IMR-90 (cell line): Measurements from ENCODE around the gene LRRC8E. TPM values are rescaled to one million over a fixed set of nuclear protein-coding genes. Genes with fewer than 3 reads are reported as not detected.

Experiments used
- ATAC-seq: fragments of 200-7000 bp; cut with Tn5 transposase; 2 replicates; pipeline ENCODE4 v1.9.1; 2020; ENCODE audit warnings: low read depth, mild to moderate bottlenecking, moderate library complexity
- BruUV-seq: library from RNA; stranded (reverse); fragments of 400-500 nt; replicated peaks from 2 replicates; lab custom pipeline; 2021; lab: Mats Ljungman, UMichigan
- CTCF ChIA-PET: fragments of 300-600 bp; formaldehyde crosslinking; extraction: SDS; loops from one replicate; lab custom pipeline; 2021; ENCODE audit warnings: antibody characterized with exemption; lab: Yijun Ruan, JAX
- POLR2A ChIA-PET: fragments of 300-600 bp; sonication (Branson Sonifier 250); formaldehyde crosslinking; loops from one replicate; lab custom pipeline; 2022; ENCODE audit warnings: antibody characterized with exemption; ENCODE audit not compliant: unreplicated experiment; lab: Charles Lee
- DNase-seq: peaks from one replicate; pipeline ENCODE4 v3.0.0; 2013
- H2AFZ ChIP-seq: replicated peaks from 2 replicates; pipeline ENCODE3; 2013; ENCODE audit warnings: low read length, mild to moderate bottlenecking; ENCODE audit not compliant: poor library complexity
- H2AK5ac ChIP-seq: 2 replicates; pipeline ENCODE4 v1.6.1; 2013; ENCODE audit warnings: low read depth, low read length, inconsistent platforms
- H2AK9ac ChIP-seq: replicated peaks from 2 replicates; pipeline ENCODE3; 2013; ENCODE audit warnings: mild to moderate bottlenecking, low read depth, low read length, moderate library complexity; ENCODE audit not compliant: poor library complexity
- H2BK120ac ChIP-seq: 2 replicates; pipeline ENCODE4 v1.6.1; 2013; ENCODE audit warnings: low read depth, low read length, inconsistent platforms
- H2BK15ac ChIP-seq: 3 replicates; pipeline ENCODE4 v1.6.1; 2013; ENCODE audit warnings: low read depth, low read length, inconsistent platforms
- H2BK20ac ChIP-seq: 2 replicates; pipeline ENCODE4 v1.6.1; 2013; ENCODE audit warnings: low read depth, mild to moderate bottlenecking, inconsistent platforms, low read length, moderate library complexity
- H2BK5ac ChIP-seq: 2 replicates; pipeline ENCODE4 v1.6.1; 2013; ENCODE audit warnings: mild to moderate bottlenecking, low read depth, low read length, inconsistent platforms; ENCODE audit not compliant: poor library complexity, severe bottlenecking
- H3K14ac ChIP-seq: replicated peaks from 2 replicates; pipeline ENCODE4 v1.6.1; 2013; ENCODE audit warnings: low read depth, low read length, inconsistent platforms
- H3K18ac ChIP-seq: 2 replicates; pipeline ENCODE4 v1.6.1; 2013; ENCODE audit warnings: low read depth, low read length, control low read depth
- H3K23ac ChIP-seq: 2 replicates; pipeline ENCODE4 v1.6.1; 2013; ENCODE audit warnings: low read depth, low read length, inconsistent platforms
- H3K27ac ChIP-seq: 2 replicates; pipeline ENCODE4 v1.5.1; 2013; ENCODE audit warnings: mild to moderate bottlenecking, control low read depth, low read length; ENCODE audit not compliant: insufficient read depth
- H3K27me3 ChIP-seq: 2 replicates; pipeline ENCODE4 v1.6.1; 2013; ENCODE audit warnings: low read length; ENCODE audit not compliant: control insufficient read depth, insufficient read depth
- H3K36me3 ChIP-seq: 2 replicates; pipeline ENCODE4 v1.6.1; 2013; ENCODE audit warnings: low read length, mixed read lengths; ENCODE audit not compliant: control insufficient read depth, insufficient read depth
- H3K4ac ChIP-seq: 2 replicates; pipeline ENCODE4 v1.6.1; 2013; ENCODE audit warnings: low read depth, low read length, inconsistent platforms
- H3K4me1 ChIP-seq: 2 replicates; pipeline ENCODE4 v1.6.1; 2013; ENCODE audit warnings: low read length, mixed read lengths; ENCODE audit not compliant: control insufficient read depth, insufficient read depth
- H3K4me2 ChIP-seq: 2 replicates; pipeline ENCODE4 v1.6.1; 2013; ENCODE audit warnings: low read depth, mild to moderate bottlenecking, control low read depth, low read length, moderate library complexity
- H3K4me3 ChIP-seq: 2 replicates; pipeline ENCODE4 v1.5.1; 2013; ENCODE audit warnings: low read depth, mild to moderate bottlenecking, control low read depth, low read length, moderate library complexity; ENCODE audit not compliant: insufficient read depth
- H3K56ac ChIP-seq: 2 replicates; pipeline ENCODE4 v1.6.1; 2013; ENCODE audit warnings: low read length, inconsistent platforms; ENCODE audit not compliant: insufficient read depth; ENCODE audit errors: extremely low read depth
- H3K79me1 ChIP-seq, 2 experiments: 2 replicates each; pipeline ENCODE4 v1.6.1; 2013; ENCODE audit warnings: low read length in 2 of 2, inconsistent platforms in 1 of 2, low read depth in 1 of 2
- H3K9ac ChIP-seq: 2 replicates; pipeline ENCODE4 v1.6.1; 2013; ENCODE audit warnings: low read depth, low read length, control low read depth
- H3K9me1 ChIP-seq: 2 replicates; pipeline ENCODE4 v1.6.1; 2013; ENCODE audit warnings: low read length, inconsistent platforms; ENCODE audit not compliant: insufficient read depth
- H3K9me3 ChIP-seq: 2 replicates; pipeline ENCODE4 v1.6.1; 2013; ENCODE audit warnings: low read length; ENCODE audit not compliant: control insufficient read depth, insufficient read depth
- H4K20me1 ChIP-seq: 2 replicates; pipeline ENCODE4 v1.6.1; 2013; ENCODE audit warnings: low read length, inconsistent platforms; ENCODE audit not compliant: insufficient read depth
- H4K5ac ChIP-seq: 2 replicates; pipeline ENCODE4 v1.6.1; 2013; ENCODE audit warnings: mild to moderate bottlenecking, low read depth, low read length, control low read depth
- H4K8ac ChIP-seq, 2 experiments: 2 replicates each; pipeline ENCODE4 v1.6.1; 2013; ENCODE audit warnings: low read depth in 2 of 2, low read length in 2 of 2, control low read depth in 1 of 2, inconsistent platforms in 1 of 2
- H4K91ac ChIP-seq: 2 replicates; pipeline ENCODE4 v1.6.1; 2013; ENCODE audit warnings: low read depth, low read length, inconsistent platforms; ENCODE audit not compliant: insufficient read depth
- BHLHE40 ChIP-seq: fragments of 150-350 bp; IDR thresholded peaks from 2 replicates; pipeline ENCODE4 v1.6.1; 2016; ENCODE audit warnings: mild to moderate bottlenecking, low read depth, low read length
- CEBPB ChIP-seq: IDR thresholded peaks from 2 replicates; pipeline ENCODE4 v1.6.1; 2012; ENCODE audit warnings: low read depth, low read length, improper control_type of control experiment
- CHD1 ChIP-seq: IDR thresholded peaks from 2 replicates; pipeline ENCODE4 v1.6.1; 2012; ENCODE audit warnings: low read depth, low read length, improper control_type of control experiment
- FOS ChIP-seq: fragments of 150-350 bp; IDR thresholded peaks from 2 replicates; pipeline ENCODE4 v1.6.1; 2016; ENCODE audit warnings: low read depth, low read length
- MAFK ChIP-seq: IDR thresholded peaks from 2 replicates; pipeline ENCODE4 v1.6.1; 2012; ENCODE audit warnings: low read depth, low read length, improper control_type of control experiment
- MAZ ChIP-seq: IDR thresholded peaks from 2 replicates; pipeline ENCODE4 v1.6.1; 2012; ENCODE audit warnings: low read depth, mild to moderate bottlenecking, low read length, improper control_type of control experiment, moderate library complexity, borderline replicate concordance
- MXI1 ChIP-seq: IDR thresholded peaks from 2 replicates; pipeline ENCODE4 v1.6.1; 2012; ENCODE audit warnings: low read depth, mild to moderate bottlenecking, low read length, moderate library complexity, borderline replicate concordance
- NFE2L2 ChIP-seq: fragments of 150-350 bp; IDR thresholded peaks from 2 replicates; pipeline ENCODE4 v1.6.1; 2016; ENCODE audit warnings: low read depth, mild to moderate bottlenecking, low read length
- POLR2A ChIP-seq: IDR thresholded peaks from 2 replicates; pipeline ENCODE4 v1.6.1; 2012; ENCODE audit warnings: mild to moderate bottlenecking, low read depth, low read length
- RAD21 ChIP-seq: IDR thresholded peaks from 2 replicates; pipeline ENCODE4 v1.6.1; 2012; ENCODE audit warnings: low read length, improper control_type of control experiment
- RCOR1 ChIP-seq: IDR thresholded peaks from 2 replicates; pipeline ENCODE4 v1.6.1; 2012; ENCODE audit warnings: mild to moderate bottlenecking, low read length, improper control_type of control experiment; ENCODE audit not compliant: insufficient replicate concordance
- RFX5 ChIP-seq: IDR thresholded peaks from 2 replicates; pipeline ENCODE4 v1.8.0; 2012; ENCODE audit warnings: low read depth, mild to moderate bottlenecking, low read length, moderate library complexity
- SMC3 ChIP-seq: fragments of 150-350 bp; IDR thresholded peaks from 2 replicates; pipeline ENCODE4 v1.6.1; 2016; ENCODE audit warnings: low read depth, mild to moderate bottlenecking, antibody characterized with exemption, low read length, moderate library complexity
- WGBS, 2 experiments: methylation state at CpG; one replicate each; pipeline versions ENCODE4 v1.1.5 to v1.1.7; 2013; ENCODE audit warnings: missing lambda C conversion rate in 2 of 2; ENCODE audit not compliant: insufficient read length in 1 of 2; ENCODE audit errors: extremely low coverage in 2 of 2; 5-methylcytosine and 5-hydroxymethylcytosine counted together
- dilution Hi-C: fragments of 300-500 bp; cut with HindIII; formaldehyde crosslinking; loops from one replicate; pipeline ENCODE4 v1.14.3; 2018; ENCODE audit warnings: low sequenced_read_pairs; ENCODE audit not compliant: unreplicated experiment
- in situ Hi-C: fragments of 300-500 bp; cut with MboI; formaldehyde crosslinking; loops from 3 replicates; pipeline ENCODE4 v1.14.3; 2019; ENCODE audit warnings: low sequenced_read_pairs, inconsistent platforms, mixed read lengths
- intact Hi-C: fragments of 100-400 bp; cut with micrococcal nuclease; formaldehyde crosslinking; loops from 2 replicates; pipeline ENCODE4 v1.10.0; 2022
- polyA plus RNA-seq, 3 experiments: library from polyadenylated mRNA; depleted of rRNA; stranded (reverse); fragments of >200 nt; gene quantifications; 2 replicates each; pipeline ENCODE4 v1.2.3, GENCODE V29; 2012; ENCODE audit warnings: low replicate concordance in 1 of 3
- total RNA-seq: library from RNA; depleted of rRNA; stranded (reverse); fragments of >200 nt; gene quantifications from 2 replicates; pipeline ENCODE4 v1.2.3, GENCODE V29; 2012
- TF ChIP-seq, protein P1 (sequence below): fragments of 150-350 bp; IDR thresholded peaks from 2 replicates; pipeline ENCODE4 v1.6.1; 2017; ENCODE audit warnings: mild to moderate bottlenecking, antibody characterized with exemption, low read length, low read depth
- TF ChIP-seq, protein P2 (sequence below): conservative IDR thresholded peaks from 2 replicates; pipeline ENCODE4 v1.5.1; 2012; ENCODE audit warnings: mild to moderate bottlenecking, low read depth, low read length, improper control_type of control experiment
- TF ChIP-seq, protein P3 (sequence below): fragments of 150-350 bp; IDR thresholded peaks from 2 replicates; pipeline ENCODE4 v1.6.1; 2016; ENCODE audit warnings: low read depth, mild to moderate bottlenecking, low read length, moderate library complexity, borderline replicate concordance

LRRC8E gene
- total and polyA plus RNA-seq, 2 of the 4 experiments (the other 2 are of a cell fraction): 6.4 to 7.2 TPM

DNA sequence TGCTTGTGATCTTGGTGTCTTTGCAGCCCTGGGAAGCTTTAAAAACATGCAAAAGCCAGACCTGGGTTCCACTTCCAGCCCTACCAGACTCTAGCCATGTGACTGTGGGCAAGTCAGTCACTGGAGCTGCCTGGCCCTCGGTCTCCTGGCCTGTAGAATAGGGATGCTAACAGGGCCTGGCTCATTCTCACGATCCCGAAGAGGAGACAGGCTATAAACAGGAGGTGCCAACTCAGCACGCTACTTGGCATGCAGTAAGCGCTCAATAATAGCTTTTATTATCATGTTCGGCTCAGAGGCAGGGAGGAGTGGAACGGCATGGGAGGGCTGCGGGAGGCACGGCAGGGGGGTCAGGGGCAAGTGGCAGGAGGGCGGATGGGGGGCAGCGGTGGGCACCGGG lies 35.9 kb downstream of the LRRC8E start:
- in situ Hi-C loops (no loop called here), intact Hi-C loops (no loop called here)

More for the DNA sequence above, 35.9 kb downstream of the LRRC8E start:
- H2BK20ac ChIP-seq: no peak overlapping the region
- 94% methylated on average over 12 of the region's 12 CpGs; no CpG with 5 or more reads in 1 of the 2 experiments for WGBS, 2 experiments
- H3K9ac ChIP-seq: no peak overlapping the region
- H3K56ac ChIP-seq: no peak overlapping the region
- no peak overlapping the region for H3K4ac ChIP-seq
- dilution Hi-C loops: no loop called here
- peak overlapping the region; percentile 45 for H2AK9ac ChIP-seq
- no peak overlapping the region for H3K18ac ChIP-seq
- H3K79me1 ChIP-seq: peaks cover 2 to 33% of the 10 kb centered on the region in 2 experiments; a peak in 2 of 4 replicates
- peaks cover 28% of the 10 kb centered on the region for H3K4me1 ChIP-seq
- POLR2A ChIA-PET: no interaction called here
- peak overlapping the region; percentile 45 for H2AFZ ChIP-seq
- DNase-seq (no peak), ATAC-seq (no peak)
- H3K9me3 ChIP-seq: no peaks in the 10 kb centered on the region
- no peak overlapping the region for H2BK120ac ChIP-seq
- CTCF ChIA-PET: no interaction called here
- H4K91ac ChIP-seq: no peak overlapping the region
- H3K27ac ChIP-seq: no peak overlapping the region
- peaks cover 7% of the 10 kb centered on the region; the same call in 1 of the 2 replicates for H3K36me3 ChIP-seq
- H3K23ac ChIP-seq: no peak overlapping the region
- no peaks in the 10 kb centered on the region for H3K27me3 ChIP-seq
- H3K9me1 ChIP-seq: peaks cover 18% of the 10 kb centered on the region
- no peak overlapping the region for H4K8ac ChIP-seq
- H3K4me2 ChIP-seq: no peak overlapping the region
- no TSS peak for BruUV-seq
- no peak overlapping the region for H3K4me3 ChIP-seq
- H2BK5ac ChIP-seq: no peak overlapping the region
- no peak overlapping the region for H2BK15ac ChIP-seq
- no peak overlapping the region for H3K14ac ChIP-seq
- TF ChIP-seq BHLHE40: no peak
- TF ChIP-seq MAZ: no peak
- no peak for TF ChIP-seq SMC3
- no peak for TF ChIP-seq CHD1
- TF ChIP-seq POLR2A: no peak
- TF ChIP-seq, protein P1, sequence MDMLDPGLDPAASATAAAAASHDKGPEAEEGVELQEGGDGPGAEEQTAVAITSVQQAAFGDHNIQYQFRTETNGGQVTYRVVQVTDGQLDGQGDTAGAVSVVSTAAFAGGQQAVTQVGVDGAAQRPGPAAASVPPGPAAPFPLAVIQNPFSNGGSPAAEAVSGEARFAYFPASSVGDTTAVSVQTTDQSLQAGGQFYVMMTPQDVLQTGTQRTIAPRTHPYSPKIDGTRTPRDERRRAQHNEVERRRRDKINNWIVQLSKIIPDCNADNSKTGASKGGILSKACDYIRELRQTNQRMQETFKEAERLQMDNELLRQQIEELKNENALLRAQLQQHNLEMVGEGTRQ: no peak
- TF ChIP-seq, protein P2, sequence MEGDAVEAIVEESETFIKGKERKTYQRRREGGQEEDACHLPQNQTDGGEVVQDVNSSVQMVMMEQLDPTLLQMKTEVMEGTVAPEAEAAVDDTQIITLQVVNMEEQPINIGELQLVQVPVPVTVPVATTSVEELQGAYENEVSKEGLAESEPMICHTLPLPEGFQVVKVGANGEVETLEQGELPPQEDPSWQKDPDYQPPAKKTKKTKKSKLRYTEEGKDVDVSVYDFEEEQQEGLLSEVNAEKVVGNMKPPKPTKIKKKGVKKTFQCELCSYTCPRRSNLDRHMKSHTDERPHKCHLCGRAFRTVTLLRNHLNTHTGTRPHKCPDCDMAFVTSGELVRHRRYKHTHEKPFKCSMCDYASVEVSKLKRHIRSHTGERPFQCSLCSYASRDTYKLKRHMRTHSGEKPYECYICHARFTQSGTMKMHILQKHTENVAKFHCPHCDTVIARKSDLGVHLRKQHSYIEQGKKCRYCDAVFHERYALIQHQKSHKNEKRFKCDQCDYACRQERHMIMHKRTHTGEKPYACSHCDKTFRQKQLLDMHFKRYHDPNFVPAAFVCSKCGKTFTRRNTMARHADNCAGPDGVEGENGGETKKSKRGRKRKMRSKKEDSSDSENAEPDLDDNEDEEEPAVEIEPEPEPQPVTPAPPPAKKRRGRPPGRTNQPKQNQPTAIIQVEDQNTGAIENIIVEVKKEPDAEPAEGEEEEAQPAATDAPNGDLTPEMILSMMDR: no peak
- TF ChIP-seq RFX5: no peak
- no peak for TF ChIP-seq FOS
- TF ChIP-seq RAD21: no peak
- no peak for TF ChIP-seq CEBPB
- no peak for TF ChIP-seq NFE2L2
- TF ChIP-seq, protein P3, sequence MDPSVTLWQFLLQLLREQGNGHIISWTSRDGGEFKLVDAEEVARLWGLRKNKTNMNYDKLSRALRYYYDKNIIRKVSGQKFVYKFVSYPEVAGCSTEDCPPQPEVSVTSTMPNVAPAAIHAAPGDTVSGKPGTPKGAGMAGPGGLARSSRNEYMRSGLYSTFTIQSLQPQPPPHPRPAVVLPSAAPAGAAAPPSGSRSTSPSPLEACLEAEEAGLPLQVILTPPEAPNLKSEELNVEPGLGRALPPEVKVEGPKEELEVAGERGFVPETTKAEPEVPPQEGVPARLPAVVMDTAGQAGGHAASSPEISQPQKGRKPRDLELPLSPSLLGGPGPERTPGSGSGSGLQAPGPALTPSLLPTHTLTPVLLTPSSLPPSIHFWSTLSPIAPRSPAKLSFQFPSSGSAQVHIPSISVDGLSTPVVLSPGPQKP: no peak
- no peak for TF ChIP-seq MAFK
- TF ChIP-seq MXI1: no peak
- no peak for TF ChIP-seq RCOR1
- peaks cover 23% of the 10 kb centered on the region for H4K20me1 ChIP-seq
- H2AK5ac ChIP-seq: no peak overlapping the region
- no peak overlapping the region for H4K5ac ChIP-seq
